ENCODE results near the gene ZBTB12. TPM values are rescaled to one million over a fixed set of nuclear protein-coding genes. Genes with fewer than 3 reads are reported as not detected.
A peak's percentile ranks its signal among the peaks of the same experiment; 100 is the strongest.

ZBTB12 gene
- total and polyA plus RNA-seq, 9 of the 15 experiments (the other 6 are each of a cell fraction or from before 2014, with no cell fraction given) = 0.03 to 12.4 (median 5.8) TPM; not detected in 1

GRCh38 chr6:31862344-31863235, 39.3 kb downstream of the ZBTB12 start, which contains the start of gene NEU1 (continued):
- TF ChIP-seq GTF3C2 (IDR thresholded peaks at IDR 0.05; ENCODE audit: borderline replicate concordance, extremely low read depth, insufficient read length) = no peak
- TF ChIP-seq, protein P1, sequence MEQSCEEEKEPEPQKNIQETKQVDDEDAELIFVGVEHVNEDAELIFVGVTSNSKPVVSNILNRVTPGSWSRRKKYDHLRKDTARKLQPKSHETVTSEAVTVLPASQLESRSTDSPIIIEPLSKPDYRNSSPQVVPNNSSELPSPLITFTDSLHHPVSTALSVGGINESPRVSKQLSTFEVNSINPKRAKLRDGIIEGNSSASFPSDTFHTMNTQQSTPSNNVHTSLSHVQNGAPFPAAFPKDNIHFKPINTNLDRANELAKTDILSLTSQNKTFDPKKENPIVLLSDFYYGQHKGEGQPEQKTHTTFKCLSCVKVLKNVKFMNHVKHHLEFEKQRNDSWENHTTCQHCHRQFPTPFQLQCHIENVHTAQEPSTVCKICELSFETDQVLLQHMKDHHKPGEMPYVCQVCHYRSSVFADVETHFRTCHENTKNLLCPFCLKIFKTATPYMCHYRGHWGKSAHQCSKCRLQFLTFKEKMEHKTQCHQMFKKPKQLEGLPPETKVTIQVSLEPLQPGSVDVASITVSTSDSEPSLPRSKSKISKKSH (CRISPR knock-in tag; IDR thresholded peaks at IDR 0.05) = no peak
- TF ChIP-seq PHB (CRISPR knock-in tag; IDR thresholded peaks at IDR 0.05) = peak; percentile 92; the same call in 1 of the 2 replicates
- TF ChIP-seq, protein P2, sequence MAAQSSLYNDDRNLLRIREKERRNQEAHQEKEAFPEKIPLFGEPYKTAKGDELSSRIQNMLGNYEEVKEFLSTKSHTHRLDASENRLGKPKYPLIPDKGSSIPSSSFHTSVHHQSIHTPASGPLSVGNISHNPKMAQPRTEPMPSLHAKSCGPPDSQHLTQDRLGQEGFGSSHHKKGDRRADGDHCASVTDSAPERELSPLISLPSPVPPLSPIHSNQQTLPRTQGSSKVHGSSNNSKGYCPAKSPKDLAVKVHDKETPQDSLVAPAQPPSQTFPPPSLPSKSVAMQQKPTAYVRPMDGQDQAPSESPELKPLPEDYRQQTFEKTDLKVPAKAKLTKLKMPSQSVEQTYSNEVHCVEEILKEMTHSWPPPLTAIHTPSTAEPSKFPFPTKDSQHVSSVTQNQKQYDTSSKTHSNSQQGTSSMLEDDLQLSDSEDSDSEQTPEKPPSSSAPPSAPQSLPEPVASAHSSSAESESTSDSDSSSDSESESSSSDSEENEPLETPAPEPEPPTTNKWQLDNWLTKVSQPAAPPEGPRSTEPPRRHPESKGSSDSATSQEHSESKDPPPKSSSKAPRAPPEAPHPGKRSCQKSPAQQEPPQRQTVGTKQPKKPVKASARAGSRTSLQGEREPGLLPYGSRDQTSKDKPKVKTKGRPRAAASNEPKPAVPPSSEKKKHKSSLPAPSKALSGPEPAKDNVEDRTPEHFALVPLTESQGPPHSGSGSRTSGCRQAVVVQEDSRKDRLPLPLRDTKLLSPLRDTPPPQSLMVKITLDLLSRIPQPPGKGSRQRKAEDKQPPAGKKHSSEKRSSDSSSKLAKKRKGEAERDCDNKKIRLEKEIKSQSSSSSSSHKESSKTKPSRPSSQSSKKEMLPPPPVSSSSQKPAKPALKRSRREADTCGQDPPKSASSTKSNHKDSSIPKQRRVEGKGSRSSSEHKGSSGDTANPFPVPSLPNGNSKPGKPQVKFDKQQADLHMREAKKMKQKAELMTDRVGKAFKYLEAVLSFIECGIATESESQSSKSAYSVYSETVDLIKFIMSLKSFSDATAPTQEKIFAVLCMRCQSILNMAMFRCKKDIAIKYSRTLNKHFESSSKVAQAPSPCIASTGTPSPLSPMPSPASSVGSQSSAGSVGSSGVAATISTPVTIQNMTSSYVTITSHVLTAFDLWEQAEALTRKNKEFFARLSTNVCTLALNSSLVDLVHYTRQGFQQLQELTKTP (IDR thresholded peaks at IDR 0.05; ENCODE audit: low read depth in 1 of 2, partially characterized antibody in 2 of 2) = peak in 1 of 2 experiments; percentile 71
- no peak for TF ChIP-seq ZNF766 (CRISPR knock-in tag; conservative IDR thresholded peaks at IDR 0.05)
- no peak for TF ChIP-seq ZNF780A (CRISPR knock-in tag; IDR thresholded peaks at IDR 0.05)
- no peak for TF ChIP-seq CBX5 (IDR thresholded peaks at IDR 0.05; ENCODE audit: borderline replicate concordance, low read depth)
- TF ChIP-seq CEBPZ (IDR thresholded peaks at IDR 0.05; ENCODE audit: borderline replicate concordance, low read depth, low read length) = no peak
- TF ChIP-seq XRCC4 (IDR thresholded peaks at IDR 0.05; ENCODE audit: extremely low read depth, insufficient read depth, insufficient read length) = no peak
- peak; percentile 87 for TF ChIP-seq JUND (IDR thresholded peaks at IDR 0.05; ENCODE audit: borderline replicate concordance, low read depth, low read length)
- peak; percentile 85; the same call in 2 of the 3 replicates for TF ChIP-seq JUND (tag; IDR thresholded peaks at IDR 0.05; ENCODE audit: borderline replicate concordance, low read depth, low read length)
- TF ChIP-seq ZNF431 (CRISPR knock-in tag; IDR thresholded peaks at IDR 0.05) = no peak
- peak; percentile 81; the same call in 1 of the 2 replicates for TF ChIP-seq RNF2 (IDR thresholded peaks at IDR 0.05)
- 0 out of 4 replicates have a peak, but pooled peaks of 1 of the 2 experiments have one; percentile 67 for TF ChIP-seq TEAD1 (CRISPR knock-in tag; IDR thresholded peaks at IDR 0.05)
